ENCODE measurements around the gene NAP1L1. TPM values are rescaled to one million over a fixed set of nuclear protein-coding genes. Genes with fewer than 3 reads are reported as not detected.

The NAP1L1 gene
- total and polyA plus RNA-seq, 2 experiments from 2014 or later: 658 to 996 TPM

DNA sequence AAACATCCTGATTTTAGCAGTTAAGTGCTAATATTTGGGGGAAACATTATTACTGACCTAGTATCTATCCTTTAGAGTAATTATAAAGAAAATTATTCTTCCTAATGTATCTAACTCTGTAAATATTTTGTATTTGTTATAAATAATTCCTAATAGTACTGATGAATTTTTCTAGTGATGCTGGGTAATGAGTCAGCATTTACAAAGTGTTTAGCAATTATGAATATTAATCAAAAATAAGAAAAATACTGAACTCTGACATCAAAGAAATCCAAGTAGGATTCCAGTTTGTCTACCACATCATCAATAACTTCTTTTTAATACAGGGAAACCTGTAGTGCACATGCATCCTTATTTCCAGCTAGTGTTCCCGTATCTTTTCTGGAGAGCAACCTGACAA lies 9.0 kb downstream of the NAP1L1 start:
- peaks cover 63% of the 10 kb centered on the region for H3K4me1 Mint-ChIP-seq
- peaks cover 39% of the 10 kb centered on the region for H3K36me3 Mint-ChIP-seq (ENCODE audit: low read depth)
- ATAC-seq (no peak), DNase-seq (ENCODE audit: low spot score) (no peak)
- Histone ChIP-seq H3K9me2 (ENCODE audit: insufficient read depth) (no peaks in the 10 kb centered on the region), H3K4me2 (peak overlapping the region; percentile 20; the same call in 1 of the 2 replicates), H4K20me1 (replicated peaks; ENCODE audit: insufficient read depth) (peaks cover 91% of the 10 kb centered on the region), H3K79me2 (replicated peaks; ENCODE audit: insufficient read depth) (peaks cover 100% of the 10 kb centered on the region), H3F3A (replicated peaks; ENCODE audit: low read depth) (no peaks in the 10 kb centered on the region), H3K36me3 (ENCODE audit: insufficient read depth) (no peaks in the 10 kb centered on the region), H3K27ac (ENCODE audit: low read depth) (peak overlapping the region; percentile 60; the same call in 1 of the 2 replicates), H3K4me1 (ENCODE audit: insufficient read depth) (peaks cover 69% of the 10 kb centered on the region), H3K27me3 (ENCODE audit: insufficient read depth) (no peaks in the 10 kb centered on the region), H3K4me3 (no peak overlapping the region; the same call in 1 of the 2 replicates), H2AFZ (no peak overlapping the region)
- no peak overlapping the region; the same call in 2 of the 3 replicates for H3K4me3 Mint-ChIP-seq
- no peak overlapping the region for H3K27ac Mint-ChIP-seq
- TF ChIP-seq EZH2 (IDR thresholded peaks at IDR 0.05; ENCODE audit: low read depth, unreplicated experiment) (no peak), STAT1 (IDR thresholded peaks at IDR 0.05; ENCODE audit: unreplicated experiment) (no peak)
- TF ChIP-seq, protein P1, sequence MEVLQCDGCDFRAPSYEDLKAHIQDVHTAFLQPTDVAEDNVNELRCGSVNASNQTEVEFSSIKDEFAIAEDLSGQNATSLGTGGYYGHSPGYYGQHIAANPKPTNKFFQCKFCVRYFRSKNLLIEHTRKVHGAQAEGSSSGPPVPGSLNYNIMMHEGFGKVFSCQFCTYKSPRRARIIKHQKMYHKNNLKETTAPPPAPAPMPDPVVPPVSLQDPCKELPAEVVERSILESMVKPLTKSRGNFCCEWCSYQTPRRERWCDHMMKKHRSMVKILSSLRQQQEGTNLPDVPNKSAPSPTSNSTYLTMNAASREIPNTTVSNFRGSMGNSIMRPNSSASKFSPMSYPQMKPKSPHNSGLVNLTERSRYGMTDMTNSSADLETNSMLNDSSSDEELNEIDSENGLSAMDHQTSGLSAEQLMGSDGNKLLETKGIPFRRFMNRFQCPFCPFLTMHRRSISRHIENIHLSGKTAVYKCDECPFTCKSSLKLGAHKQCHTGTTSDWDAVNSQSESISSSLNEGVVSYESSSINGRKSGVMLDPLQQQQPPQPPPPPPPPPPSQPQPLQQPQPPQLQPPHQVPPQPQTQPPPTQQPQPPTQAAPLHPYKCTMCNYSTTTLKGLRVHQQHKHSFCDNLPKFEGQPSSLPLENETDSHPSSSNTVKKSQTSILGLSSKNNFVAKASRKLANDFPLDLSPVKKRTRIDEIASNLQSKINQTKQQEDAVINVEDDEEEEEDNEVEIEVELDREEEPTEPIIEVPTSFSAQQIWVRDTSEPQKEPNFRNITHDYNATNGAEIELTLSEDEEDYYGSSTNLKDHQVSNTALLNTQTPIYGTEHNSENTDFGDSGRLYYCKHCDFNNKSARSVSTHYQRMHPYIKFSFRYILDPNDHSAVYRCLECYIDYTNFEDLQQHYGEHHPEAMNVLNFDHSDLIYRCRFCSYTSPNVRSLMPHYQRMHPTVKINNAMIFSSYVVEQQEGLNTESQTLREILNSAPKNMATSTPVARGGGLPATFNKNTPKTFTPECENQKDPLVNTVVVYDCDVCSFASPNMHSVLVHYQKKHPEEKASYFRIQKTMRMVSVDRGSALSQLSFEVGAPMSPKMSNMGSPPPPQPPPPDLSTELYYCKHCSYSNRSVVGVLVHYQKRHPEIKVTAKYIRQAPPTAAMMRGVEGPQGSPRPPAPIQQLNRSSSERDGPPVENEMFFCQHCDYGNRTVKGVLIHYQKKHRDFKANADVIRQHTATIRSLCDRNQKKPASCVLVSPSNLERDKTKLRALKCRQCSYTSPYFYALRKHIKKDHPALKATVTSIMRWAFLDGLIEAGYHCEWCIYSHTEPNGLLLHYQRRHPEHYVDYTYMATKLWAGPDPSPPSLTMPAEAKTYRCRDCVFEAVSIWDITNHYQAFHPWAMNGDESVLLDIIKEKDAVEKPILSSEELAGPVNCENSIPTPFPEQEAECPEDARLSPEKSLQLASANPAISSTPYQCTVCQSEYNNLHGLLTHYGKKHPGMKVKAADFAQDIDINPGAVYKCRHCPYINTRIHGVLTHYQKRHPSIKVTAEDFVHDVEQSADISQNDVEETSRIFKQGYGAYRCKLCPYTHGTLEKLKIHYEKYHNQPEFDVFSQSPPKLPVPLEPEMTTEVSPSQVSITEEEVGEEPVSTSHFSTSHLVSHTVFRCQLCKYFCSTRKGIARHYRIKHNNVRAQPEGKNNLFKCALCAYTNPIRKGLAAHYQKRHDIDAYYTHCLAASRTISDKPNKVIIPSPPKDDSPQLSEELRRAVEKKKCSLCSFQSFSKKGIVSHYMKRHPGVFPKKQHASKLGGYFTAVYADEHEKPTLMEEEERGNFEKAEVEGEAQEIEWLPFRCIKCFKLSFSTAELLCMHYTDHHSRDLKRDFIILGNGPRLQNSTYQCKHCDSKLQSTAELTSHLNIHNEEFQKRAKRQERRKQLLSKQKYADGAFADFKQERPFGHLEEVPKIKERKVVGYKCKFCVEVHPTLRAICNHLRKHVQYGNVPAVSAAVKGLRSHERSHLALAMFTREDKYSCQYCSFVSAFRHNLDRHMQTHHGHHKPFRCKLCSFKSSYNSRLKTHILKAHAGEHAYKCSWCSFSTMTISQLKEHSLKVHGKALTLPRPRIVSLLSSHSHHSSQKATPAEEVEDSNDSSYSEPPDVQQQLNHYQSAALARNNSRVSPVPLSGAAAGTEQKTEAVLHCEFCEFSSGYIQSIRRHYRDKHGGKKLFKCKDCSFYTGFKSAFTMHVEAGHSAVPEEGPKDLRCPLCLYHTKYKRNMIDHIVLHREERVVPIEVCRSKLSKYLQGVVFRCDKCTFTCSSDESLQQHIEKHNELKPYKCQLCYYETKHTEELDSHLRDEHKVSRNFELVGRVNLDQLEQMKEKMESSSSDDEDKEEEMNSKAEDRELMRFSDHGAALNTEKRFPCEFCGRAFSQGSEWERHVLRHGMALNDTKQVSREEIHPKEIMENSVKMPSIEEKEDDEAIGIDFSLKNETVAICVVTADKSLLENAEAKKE (CRISPR knock-in tag; IDR thresholded peaks at IDR 0.05): no peak
- H3K9me3 Mint-ChIP-seq: no peaks in the 10 kb centered on the region
- peaks cover 3% of the 10 kb centered on the region for H3K27me3 Mint-ChIP-seq (ENCODE audit: insufficient read depth, low read depth, poor library complexity)

DNA sequence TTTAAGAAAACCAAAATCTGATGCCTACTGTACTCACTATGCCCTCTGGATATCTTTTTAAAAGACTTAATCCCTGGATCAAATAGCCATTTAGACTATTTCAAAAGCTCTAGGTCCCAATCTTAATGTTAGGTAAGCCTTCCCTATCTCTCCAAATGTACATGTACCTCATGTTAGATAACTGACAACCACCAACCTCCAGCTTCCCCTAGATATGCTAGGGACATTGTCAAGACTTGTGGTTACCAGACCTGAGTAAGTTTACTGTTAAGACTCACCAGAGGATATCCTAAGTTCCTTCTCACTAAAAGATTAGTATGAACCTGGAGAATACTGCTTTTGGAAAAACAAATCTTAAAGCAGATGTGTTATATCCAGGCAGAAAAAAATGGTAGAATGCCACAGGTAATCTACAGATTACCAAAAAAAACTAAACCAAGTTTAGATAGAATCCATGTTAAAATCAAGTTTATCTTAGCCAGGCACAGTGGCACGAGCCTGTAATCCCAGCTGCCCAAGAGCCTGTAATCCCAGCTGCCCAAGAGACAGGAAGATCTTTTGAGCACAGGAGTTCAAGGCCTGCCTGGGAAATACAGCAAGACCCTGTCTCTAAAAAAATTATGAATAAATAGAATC lies 9.7 kb downstream of the NAP1L1 start:
- Mint-ChIP-seq H3K36me3 (ENCODE audit: low read depth) (peaks cover 40% of the 10 kb centered on the region), H3K27me3 (ENCODE audit: insufficient read depth, low read depth, poor library complexity) (peaks cover 7% of the 10 kb centered on the region), H3K27ac (peak overlapping the region; percentile 41), H3K9me3 (no peaks in the 10 kb centered on the region), H3K4me3 (no peak overlapping the region), H3K4me1 (peaks cover 64% of the 10 kb centered on the region)
- Histone ChIP-seq H3K4me3 (no peak overlapping the region), H3F3A (replicated peaks; ENCODE audit: low read depth) (no peaks in the 10 kb centered on the region), H3K27ac (ENCODE audit: low read depth) (peak overlapping the region; percentile 9; the same call in 1 of the 2 replicates), H3K27me3 (ENCODE audit: insufficient read depth) (no peaks in the 10 kb centered on the region), H3K79me2 (replicated peaks; ENCODE audit: insufficient read depth) (peaks cover 100% of the 10 kb centered on the region), H3K4me1 (ENCODE audit: insufficient read depth) (peaks cover 69% of the 10 kb centered on the region), H3K9me2 (ENCODE audit: insufficient read depth) (no peaks in the 10 kb centered on the region), H2AFZ (no peak overlapping the region), H3K4me2 (no peak overlapping the region), H4K20me1 (replicated peaks; ENCODE audit: insufficient read depth) (peaks cover 91% of the 10 kb centered on the region), H3K36me3 (ENCODE audit: insufficient read depth) (no peaks in the 10 kb centered on the region)
- no peak for ATAC-seq
- DNase-seq (ENCODE audit: low spot score): no peak
- TF ChIP-seq CREB1 (CRISPR knock-in tag; IDR thresholded peaks at IDR 0.05; ENCODE audit: low read depth) (no peak), EZH2 (IDR thresholded peaks at IDR 0.05; ENCODE audit: low read depth, unreplicated experiment) (no peak), POLR2AphosphoS5 (IDR thresholded peaks at IDR 0.05; ENCODE audit: low read depth) (no peak), JUNB (IDR thresholded peaks at IDR 0.05; ENCODE audit: unreplicated experiment) (no peak), ZNF114 (CRISPR knock-in tag; IDR thresholded peaks at IDR 0.05) (no peak)
- TF ChIP-seq, protein P2, sequence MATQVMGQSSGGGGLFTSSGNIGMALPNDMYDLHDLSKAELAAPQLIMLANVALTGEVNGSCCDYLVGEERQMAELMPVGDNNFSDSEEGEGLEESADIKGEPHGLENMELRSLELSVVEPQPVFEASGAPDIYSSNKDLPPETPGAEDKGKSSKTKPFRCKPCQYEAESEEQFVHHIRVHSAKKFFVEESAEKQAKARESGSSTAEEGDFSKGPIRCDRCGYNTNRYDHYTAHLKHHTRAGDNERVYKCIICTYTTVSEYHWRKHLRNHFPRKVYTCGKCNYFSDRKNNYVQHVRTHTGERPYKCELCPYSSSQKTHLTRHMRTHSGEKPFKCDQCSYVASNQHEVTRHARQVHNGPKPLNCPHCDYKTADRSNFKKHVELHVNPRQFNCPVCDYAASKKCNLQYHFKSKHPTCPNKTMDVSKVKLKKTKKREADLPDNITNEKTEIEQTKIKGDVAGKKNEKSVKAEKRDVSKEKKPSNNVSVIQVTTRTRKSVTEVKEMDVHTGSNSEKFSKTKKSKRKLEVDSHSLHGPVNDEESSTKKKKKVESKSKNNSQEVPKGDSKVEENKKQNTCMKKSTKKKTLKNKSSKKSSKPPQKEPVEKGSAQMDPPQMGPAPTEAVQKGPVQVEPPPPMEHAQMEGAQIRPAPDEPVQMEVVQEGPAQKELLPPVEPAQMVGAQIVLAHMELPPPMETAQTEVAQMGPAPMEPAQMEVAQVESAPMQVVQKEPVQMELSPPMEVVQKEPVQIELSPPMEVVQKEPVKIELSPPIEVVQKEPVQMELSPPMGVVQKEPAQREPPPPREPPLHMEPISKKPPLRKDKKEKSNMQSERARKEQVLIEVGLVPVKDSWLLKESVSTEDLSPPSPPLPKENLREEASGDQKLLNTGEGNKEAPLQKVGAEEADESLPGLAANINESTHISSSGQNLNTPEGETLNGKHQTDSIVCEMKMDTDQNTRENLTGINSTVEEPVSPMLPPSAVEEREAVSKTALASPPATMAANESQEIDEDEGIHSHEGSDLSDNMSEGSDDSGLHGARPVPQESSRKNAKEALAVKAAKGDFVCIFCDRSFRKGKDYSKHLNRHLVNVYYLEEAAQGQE (IDR thresholded peaks at IDR 0.05; ENCODE audit: unreplicated experiment): no peak
- TF ChIP-seq, protein P3, sequence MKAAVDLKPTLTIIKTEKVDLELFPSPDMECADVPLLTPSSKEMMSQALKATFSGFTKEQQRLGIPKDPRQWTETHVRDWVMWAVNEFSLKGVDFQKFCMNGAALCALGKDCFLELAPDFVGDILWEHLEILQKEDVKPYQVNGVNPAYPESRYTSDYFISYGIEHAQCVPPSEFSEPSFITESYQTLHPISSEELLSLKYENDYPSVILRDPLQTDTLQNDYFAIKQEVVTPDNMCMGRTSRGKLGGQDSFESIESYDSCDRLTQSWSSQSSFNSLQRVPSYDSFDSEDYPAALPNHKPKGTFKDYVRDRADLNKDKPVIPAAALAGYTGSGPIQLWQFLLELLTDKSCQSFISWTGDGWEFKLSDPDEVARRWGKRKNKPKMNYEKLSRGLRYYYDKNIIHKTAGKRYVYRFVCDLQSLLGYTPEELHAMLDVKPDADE (IDR thresholded peaks at IDR 0.05): no peak
